Head of caudate nucleus (tissue), 42 donors: ENCODE results near the gene EVX2.

ENCODE experiments used
- DNase-seq, 42 donors: peaks; one replicate each; pipeline versions ENCODE4 v3.0.0 to v3.0.0-alpha.2; 2020 to 2021; ENCODE audit warnings: mixed read lengths in 7 of 42
- intact Hi-C: fragments of 100-400 bp; cut with DNase I; formaldehyde crosslinking; loops from one replicate; pipeline ENCODE4 v1.15.0; 2022

The EVX2 gene

DNA sequence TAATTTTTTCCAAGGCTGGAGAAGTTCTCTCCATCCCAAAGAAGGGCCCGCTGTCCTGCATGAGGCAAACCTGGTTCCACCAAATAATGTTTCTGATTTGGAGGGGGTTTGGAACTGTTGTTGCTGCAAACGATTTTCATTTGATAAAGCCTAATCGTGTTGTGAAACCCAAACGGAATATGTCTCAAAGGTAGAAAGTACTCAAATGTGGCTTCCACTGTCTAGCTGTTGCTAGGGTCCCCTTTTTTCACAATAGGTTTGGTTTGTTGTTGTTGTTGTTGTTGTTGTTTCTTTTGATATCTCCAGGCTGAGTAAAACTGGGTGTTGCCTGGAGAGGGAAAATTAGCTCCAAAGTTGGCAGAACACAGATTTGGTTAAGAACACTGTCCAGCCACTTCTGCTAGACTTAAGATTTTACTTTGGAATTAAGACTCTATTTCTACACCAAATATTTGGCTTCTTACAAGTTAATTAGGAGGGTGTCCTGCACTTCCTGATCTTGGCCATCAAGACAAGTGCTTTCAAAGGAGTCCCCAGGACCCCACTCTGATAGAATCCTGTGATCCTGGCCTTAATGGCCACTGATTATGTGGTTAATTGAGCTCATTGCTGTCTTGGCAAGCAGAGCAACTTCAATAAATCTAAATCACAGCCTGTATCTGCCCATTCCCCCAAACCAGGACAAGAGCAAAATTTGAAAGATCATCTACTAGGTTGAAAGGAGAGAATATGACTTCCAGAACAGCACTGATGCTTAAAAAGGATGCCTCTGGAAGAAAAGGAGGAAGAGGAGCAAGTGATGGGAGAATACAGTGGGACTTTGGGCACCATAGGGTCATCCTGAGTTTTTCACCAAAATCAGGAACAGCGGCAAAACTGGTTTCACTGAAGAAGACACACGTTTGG is 5.4 kb upstream of the EVX2 start:
- intact Hi-C loops = loop anchor here (5.0 kb wide), 1 partner anchor 402 kb away; no protein-coding TSS in a partner anchor

DNA sequence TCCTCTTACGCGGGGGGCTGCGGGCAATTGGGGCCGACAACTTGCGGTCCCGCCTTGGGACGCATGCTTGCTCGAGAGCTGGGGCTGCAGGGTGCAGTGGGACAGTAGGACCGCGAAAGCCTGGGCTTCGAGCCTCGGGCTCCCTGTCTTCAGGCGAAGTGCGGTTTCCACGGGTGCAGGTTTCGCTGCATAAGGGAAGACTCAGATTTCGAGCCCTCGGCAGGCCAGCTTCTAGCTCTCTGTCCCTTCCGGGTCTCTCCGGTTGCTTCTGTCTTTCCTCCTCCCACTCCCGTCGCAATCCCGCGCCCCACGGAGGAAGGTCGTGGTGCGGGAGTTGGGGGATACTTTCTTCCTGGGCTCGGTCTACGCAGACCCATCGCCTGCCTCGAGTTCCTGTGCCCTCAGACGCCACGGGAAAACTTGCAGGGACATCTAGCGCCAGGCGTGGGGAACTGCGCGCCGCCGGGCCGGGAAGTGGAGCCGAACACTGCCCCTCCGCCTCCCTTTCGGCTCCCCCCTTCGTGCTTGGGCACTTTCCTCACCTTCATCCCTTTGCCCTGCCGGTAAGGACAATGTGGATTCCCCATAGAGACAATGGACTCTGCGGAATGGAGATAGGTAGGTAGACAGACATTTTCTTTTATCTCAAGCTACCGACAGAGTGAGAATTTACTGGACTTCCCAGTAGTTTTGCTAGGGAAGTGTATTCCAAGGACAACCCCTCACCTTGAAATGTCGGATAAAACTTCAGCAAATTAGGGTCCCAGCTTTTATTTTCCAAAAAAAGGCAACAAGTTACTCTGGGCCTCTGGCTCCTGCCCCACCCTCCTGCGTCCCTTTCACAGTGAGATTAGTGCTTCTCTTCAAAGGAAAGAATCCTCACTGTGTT is 4.5 kb upstream of the EVX2 start:
- intact Hi-C loops = loop anchor here (5.0 kb wide), 1 partner anchor 401 kb away; no protein-coding TSS in a partner anchor

More for the DNA sequence above, 5.4 kb upstream of the EVX2 start:
- DNase-seq = peak in 2 of 42 donors; percentile 1 to 9

DNA sequence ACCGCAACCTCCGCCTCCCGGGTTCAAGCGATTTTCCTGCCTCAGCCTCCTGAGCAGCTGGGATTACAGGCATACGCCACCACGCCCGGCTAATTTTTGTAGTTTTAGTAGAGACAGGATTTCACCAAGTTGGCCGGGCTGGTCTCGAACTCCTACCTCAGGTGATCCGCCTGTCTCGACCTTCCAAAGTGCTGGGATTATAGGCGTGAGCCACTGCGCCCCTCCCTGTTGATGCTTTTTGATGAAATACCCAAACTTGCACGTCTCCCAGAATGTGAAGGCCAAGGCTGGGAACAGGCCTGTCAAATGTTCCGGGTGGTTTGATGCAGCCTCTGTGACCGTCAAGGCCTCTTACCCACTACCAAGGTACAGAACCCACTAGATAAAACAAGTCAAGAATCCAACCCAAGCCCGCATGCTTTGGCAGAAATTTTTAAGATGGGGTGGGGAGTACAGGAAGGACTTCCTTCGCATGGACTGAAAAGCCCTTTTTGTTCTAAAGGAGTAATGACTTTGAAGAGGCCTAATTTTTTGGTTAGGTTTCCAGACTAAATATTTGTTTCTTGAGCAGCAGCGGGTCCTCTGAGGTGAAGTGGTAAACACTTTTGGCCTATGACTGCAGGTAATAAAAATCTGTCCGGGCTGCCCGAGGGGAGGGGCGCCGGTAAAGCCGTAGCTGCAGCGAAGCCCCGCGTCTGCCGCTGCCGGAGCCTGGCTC is 3.7 kb upstream of the EVX2 start:
- intact Hi-C loops = loop anchor here (5.0 kb wide), 1 partner anchor 400 kb away; no protein-coding TSS in a partner anchor

More for the DNA sequence above, 4.5 kb upstream of the EVX2 start:
- peak in 40 of 42 donors; percentile 20 to 78 (median 54) for DNase-seq

DNA sequence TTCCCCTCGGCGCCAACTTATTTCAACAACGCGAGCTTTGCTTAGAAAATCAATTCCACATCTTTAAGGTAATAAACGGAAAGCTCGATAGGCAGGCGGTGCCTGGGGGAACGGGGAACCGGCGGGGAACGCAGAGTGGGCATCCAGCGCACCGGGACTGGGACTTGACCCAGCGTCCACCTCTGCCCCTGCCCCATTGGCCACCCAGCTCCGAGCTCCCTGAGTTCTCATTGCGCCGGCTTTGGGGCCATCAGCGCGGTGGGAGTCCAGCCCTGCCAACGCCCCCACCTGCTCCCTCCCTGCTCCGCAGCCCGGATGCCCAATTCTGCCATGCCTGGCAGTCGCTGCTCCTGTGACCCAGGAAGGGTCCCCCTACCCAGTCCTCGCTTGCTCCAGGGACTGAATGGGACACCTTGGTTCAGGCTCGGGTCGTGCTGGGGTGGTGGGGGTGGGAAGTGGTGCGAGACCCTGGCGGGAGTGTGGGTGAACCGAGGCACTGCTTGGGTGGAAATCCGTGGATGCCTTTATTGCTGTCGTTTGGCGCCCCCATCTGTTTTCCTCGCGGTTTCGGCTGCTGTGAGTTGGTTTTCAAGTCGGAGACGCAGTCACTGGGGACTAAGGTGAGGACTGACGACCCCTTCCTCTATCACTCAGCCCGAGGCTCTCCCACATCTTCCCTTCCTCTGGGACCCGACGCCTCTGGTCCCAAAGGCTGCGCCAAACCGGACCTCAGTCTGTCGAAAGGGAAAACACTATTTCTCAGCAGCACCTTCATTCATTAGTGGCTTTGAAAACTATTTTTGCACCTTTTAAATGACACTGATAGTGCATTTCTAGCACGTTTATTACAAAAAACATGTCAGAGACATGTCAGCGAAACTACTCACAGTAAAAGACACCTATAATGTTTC is 2.4 kb upstream of the EVX2 start:
- peak; percentile 30 to 82 (median 68) for DNase-seq
- intact Hi-C loops = loop anchor here (5.0 kb wide), 1 partner anchor 399 kb away; no protein-coding TSS in a partner anchor

More for the DNA sequence above, 3.7 kb upstream of the EVX2 start:
- DNase-seq = peak in 2 of 42 donors; percentile 3 to 27

DNA sequence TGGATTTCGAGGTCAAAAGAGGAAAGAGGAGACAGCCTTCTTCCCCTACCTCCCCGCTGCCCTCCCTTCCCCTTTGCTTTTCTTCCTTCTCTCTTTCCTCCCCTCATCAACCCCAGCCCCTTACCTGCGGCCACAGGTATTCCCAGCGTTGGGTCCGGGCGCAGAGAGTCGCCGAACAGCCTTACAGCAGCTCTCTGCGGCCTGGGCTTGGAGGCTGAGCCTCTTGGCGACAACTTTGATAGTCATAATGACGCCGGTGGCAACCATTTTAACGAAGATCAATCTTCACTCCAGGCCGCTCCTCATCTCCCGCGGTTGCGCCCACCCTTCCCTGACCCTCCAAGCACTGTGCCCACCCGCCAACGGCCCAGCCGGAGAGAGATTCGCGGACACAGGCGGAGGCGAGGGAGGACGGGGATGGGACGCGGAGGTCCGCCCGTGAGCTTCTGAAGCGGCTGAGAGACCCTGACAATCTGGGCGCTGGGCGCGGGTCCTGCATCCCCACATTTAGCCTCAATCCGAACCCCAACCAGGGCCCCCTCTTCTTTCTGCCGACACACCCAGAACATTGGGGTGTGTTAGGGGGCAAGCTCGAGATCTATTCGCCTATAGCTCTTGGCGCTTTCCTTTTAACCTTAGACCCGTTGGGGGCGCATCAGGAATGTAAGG is 1.5 kb upstream of the EVX2 start:
- peak in 4 of 42 donors; percentile 5 to 24 (median 8) for DNase-seq
- intact Hi-C loops = loop anchor here (5.0 kb wide), 1 partner anchor 398 kb away; no protein-coding TSS in a partner anchor

DNA sequence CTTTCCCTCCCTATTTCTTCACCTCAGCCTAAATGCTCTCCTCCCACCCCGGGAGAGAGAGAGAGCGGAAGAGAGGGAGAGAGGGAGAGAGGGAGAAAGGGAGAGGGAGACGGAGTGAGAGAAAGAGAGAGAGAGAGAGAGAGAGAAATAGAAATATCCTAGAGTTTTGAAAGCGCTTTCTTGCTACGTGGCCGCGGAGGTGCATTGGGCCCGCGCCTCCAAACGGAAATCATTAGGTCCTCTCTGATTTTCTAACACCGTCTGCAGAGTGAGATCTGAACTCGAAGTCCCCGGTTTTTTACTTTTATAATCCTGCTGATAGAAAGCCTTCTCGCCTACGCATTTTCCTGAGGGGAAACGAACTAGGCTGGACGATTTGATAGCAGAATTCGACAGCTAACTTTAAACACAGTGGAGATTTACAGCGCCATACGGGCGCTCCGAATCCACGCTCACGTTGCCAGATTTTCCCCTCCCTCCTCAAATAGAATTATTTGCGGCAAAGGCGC is 903 bp upstream of the EVX2 start:
- peak in 1 of 42 donors; percentile 3 for DNase-seq
- intact Hi-C loops = loop anchor here (5.0 kb wide), 1 partner anchor 397 kb away; no protein-coding TSS in a partner anchor

DNA sequence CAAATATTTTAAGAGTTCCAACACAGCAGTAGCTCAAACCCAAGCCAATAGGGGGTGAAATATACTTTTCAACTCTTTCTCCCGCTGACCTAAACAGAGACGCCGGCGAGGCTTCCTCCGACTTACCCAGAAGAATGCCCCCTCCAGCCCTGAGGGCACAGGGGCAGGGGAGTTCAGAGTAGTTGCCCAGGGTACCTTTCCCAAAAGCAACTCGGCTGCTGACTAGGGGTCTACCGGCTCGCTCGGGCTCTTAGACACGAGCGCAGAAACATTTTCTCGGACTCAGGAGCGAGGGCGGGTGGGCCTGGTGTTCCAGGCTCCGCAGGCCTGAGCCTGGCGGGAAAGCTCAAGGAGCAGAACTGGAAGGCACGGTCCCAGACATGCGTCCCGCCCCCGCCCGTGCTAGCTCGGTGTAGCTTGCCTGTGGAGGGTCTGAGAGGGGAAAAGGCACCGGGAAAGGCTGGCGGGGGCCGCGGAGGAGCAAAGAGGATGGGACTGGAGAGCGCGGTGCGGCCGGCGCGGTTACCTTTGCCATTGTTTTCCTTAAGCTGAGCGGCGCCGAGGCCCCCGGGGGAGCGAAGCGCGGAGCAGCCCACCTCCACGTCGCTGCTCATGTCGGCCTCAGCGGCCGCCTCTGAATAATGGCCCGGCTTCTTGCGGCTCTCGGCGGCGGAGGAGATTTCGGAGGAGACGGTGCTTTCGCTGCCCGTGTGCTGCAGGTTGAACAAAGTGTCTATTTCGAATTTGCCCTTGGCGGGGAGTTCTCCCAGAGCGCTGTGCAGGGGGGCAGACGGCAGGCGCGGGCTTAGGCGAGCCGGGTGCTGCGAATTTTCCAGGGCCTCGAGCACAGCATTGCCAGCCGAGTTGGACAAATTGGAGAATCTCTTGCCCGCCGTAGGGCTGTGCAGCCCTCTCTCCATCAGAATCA is 674 bp downstream of the EVX2 start:
- intact Hi-C loops = no loop called here
- peak in 2 of 42 donors; percentile 5 to 36 for DNase-seq

DNA sequence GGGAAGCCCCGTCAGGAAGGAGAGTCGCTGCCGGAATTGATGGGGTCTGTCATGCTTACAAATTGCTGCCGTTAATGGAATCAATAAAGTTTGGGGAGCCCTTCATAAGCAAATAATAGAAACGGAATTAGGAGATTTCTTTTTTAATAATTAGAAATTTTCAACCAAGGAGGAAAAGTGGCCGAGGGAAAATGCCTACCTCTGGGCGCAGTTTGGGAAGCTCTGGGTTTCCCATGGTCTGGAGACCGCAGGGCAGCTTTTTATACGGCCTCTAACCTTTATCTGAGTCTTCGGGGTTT is 1.3 kb downstream of the EVX2 start:
- DNase-seq = peak in 1 of 42 donors; percentile 3
- intact Hi-C loops = no loop called here

DNA sequence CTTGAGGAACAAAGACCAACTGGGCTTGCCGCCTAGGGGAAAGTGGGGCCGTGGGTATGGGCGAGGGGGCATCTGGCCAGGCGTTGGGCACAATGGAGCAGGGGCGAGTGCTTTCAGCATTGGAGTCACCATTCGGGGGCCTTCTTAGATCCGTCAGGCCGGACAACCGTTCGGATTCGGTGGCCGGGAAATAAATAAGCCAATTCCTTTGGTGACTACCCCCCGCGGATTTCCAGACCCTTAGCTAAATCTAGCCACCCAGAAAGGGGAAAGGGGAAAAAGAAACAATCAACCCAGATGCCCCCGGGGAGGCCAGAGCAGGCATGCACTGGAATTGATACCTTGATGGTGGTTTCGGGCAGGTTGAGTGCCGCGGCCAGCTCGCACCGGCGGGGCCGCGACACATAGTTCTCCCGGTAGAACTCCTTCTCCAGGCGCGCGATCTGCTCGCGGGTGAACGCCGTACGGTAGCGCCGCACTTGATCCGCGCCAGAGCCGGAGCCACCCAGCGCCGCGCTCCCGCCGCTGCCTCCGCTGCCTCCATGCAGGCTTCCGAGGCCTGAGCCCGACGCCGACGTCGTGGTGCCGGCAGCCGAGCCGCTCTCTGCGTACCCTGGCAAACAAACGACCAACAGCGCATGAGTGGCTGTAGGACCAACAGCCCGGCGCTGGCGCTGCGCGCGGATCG is 1.8 kb downstream of the EVX2 start:
- DNase-seq = peak in 5 of 42 donors; percentile 0 to 36 (median 23)
- intact Hi-C loops = no loop called here

DNA sequence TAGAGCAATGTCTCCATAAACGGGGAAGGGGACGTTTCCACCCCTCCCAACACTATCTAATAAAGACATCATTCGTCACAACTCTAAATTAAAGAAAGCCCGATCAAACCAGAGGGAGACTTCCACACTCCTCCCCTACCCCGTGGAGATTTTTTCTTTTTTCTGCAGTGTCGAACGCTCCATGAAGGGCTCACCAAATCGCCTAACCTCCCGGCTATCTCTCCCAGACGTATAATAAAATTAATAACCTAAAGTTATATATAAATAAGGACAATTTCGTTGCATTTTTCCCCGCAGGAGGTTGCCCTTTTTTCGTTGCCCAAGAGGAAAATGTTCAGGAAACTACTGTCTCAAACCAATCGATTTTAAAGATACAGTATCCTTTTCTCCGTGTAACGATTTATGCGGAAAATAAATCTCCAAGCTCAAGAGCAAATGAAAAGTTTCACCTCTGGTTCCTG is 2.4 kb downstream of the EVX2 start:
- intact Hi-C loops = no loop called here

DNA sequence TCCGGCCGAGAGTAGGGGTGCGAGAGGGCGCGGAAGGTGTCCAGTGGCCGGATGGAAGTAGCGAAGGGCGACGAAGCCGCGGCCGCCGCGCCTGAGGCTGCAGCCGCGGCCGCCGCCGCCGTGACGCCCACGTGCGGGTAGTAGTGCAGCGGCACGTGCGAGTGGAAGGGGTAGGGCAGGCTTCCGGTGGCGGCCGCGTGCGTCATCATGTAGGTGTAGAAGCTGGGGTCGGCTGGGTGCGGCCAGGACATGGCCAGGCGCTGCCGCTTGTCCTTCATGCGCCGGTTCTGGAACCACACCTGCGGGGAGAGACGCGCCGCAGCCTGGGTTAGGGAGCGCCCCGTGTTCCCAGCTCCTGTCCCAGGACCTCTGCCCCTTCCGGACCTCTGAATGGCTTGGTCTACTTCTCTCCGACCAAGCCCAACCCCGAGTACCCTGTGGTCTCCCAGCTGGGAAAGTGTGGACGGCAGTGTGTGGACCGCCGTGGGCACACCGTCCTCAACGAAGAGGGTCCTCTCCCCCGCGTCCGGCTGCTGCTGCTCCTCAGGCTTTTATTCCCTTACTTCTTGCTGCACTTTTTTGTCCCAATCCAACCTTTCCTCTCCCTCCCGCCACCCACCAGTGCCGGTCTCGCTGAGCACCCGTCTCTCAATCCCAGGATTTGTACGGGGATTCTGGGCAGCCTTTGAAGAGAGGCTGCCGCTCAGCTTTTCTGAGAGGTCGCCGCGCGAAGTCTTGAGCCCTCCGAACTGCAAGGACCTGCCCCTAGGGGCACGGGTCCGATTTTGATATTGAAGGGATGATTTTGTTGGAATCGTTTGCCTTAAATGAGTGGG is 3.0 kb downstream of the EVX2 start:
- DNase-seq = peak in 5 of 42 donors; percentile 0 to 36 (median 25)
- intact Hi-C loops = no loop called here

More for the DNA sequence above, 2.4 kb downstream of the EVX2 start:
- DNase-seq = peak in 1 of 42 donors; percentile 0

DNA sequence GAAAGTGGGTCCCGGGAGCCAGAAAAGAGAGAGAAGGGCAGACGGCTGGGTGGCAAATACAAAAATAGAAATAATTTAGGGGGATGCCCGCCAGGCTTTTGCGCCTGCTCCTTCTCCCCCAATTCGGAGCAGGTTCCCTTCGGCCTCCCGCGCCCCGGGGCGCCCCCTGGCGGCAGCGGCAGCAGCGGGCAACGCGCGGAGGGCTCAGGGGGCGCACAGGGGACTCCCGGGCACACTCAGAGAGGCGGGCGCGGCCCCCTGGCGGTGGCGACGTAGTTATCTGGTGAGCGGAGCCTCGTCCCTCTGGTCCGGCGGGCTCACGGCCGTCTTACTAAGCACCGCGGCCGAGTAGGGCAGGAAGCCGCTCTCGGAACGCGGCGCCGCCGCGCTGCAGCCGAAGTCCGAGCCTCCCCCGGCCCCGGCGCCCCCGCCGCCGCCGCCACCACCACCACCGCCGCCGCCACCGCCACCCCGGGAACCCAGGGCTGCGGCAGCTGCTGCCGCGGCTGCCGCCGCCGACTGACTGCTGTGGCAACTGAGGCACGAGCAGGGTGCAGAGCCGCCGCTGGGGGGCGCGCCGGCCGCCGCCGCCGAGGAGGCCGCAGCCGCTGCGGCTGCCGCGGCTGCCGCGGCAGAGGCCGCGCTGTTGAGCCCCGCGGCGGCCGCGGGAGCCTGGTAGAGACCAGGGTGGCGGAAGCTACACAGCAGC is 3.8 kb downstream of the EVX2 start:
- DNase-seq = peak in 4 of 42 donors; percentile 0 to 41 (median 20)

DNA sequence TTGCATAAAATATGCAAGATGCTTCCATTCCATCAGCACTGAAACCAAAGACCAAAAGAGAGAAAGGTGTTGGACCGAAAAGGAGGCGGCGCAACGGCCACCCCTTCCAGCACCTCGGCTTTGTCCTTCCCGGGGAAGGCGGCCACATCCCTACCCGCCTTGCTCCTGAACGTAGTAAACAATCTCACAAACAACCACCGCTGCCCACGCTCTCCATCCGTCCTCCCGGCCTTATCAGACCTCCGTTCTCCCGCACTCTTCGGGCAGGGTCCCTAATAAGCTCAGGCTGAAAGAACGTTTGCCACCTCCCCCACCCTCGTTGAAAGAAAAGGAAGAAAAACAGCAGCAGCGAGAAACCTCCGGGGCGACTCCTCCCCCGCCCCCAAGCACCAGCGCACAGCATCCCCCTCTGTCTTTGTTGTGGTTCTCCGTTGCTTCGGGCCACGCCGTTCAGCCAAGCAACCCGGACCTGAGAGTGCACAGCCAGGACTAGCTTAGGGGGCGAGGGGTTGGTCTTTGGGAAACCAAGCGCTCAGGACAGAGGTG is 4.4 kb downstream of the EVX2 start:
- intact Hi-C loops = no loop called here
- DNase-seq = peak in 2 of 42 donors; percentile 22 to 38

More for the DNA sequence above, 3.8 kb downstream of the EVX2 start:
- intact Hi-C loops = no loop called here
